Esophagus (tissue), 2 donors: ENCODE measurements around the gene MCOLN1. TPM values are rescaled to one million over a fixed set of nuclear protein-coding genes. Genes with fewer than 3 reads are reported as not detected.
"Not testable (repeated sequence)": the region's sequence is repeated elsewhere in the genome, so short reads cannot be mapped to it uniquely, and the experiment has no call there.

Experiments
- H3K27ac ChIP-seq, 2 donors: one replicate each; pipeline ENCODE4 v1.5.1; 2013; ENCODE audit warnings: low read depth in 2 of 2, mild to moderate bottlenecking in 2 of 2, inconsistent platforms in 1 of 2, low read length in 1 of 2, moderate library complexity in 1 of 2
- H3K27me3 ChIP-seq, 2 donors: one replicate each; pipeline ENCODE4 v1.6.1; 2013; ENCODE audit warnings: low read length in 2 of 2, control low read depth in 1 of 2, mild to moderate bottlenecking in 1 of 2; ENCODE audit not compliant: insufficient read depth in 2 of 2, control insufficient read depth in 1 of 2
- H3K36me3 ChIP-seq, 2 donors: one replicate each; pipeline ENCODE4 v1.6.1; 2013; ENCODE audit warnings: low read length in 1 of 2; ENCODE audit not compliant: control insufficient read depth in 2 of 2, insufficient read depth in 2 of 2
- H3K4me1 ChIP-seq, 2 donors: one replicate each; pipeline ENCODE4 v1.6.1; 2013; ENCODE audit warnings: low read length in 1 of 2; ENCODE audit not compliant: control insufficient read depth in 2 of 2, insufficient read depth in 2 of 2
- H3K4me3 ChIP-seq, 2 donors: one replicate each; pipeline ENCODE4 v1.5.1; 2013; ENCODE audit warnings: low read length in 2 of 2, mild to moderate bottlenecking in 2 of 2, low read depth in 1 of 2, moderate library complexity in 1 of 2
- H3K9me3 ChIP-seq, 2 donors: one replicate each; pipeline ENCODE4 v1.6.1; 2013; ENCODE audit warnings: mild to moderate bottlenecking in 2 of 2, low read depth in 1 of 2, low read length in 1 of 2, moderate library complexity in 1 of 2; ENCODE audit not compliant: control insufficient read depth in 2 of 2, insufficient read depth in 1 of 2
- WGBS, 2 donors: extraction: QIAGEN DNeasy Blood & Tissue Kit; methylation state at CpG; one replicate each; pipeline ENCODE4 v1.1.7; 2013; 5-methylcytosine and 5-hydroxymethylcytosine counted together
- polyA plus RNA-seq, 2 donors: library from polyadenylated mRNA; stranded (reverse); fragments of 200-250 nt; gene quantifications; one replicate each; pipeline ENCODE4 v1.2.3, GENCODE V29; 2013
- donor health status: healthy with polysubstance abuse.
- donor health status: Bipolar disorder and iron deficiency.

MCOLN1 gene
- polyA plus RNA-seq, 2 donors = 13.4 to 17.2 TPM

DNA sequence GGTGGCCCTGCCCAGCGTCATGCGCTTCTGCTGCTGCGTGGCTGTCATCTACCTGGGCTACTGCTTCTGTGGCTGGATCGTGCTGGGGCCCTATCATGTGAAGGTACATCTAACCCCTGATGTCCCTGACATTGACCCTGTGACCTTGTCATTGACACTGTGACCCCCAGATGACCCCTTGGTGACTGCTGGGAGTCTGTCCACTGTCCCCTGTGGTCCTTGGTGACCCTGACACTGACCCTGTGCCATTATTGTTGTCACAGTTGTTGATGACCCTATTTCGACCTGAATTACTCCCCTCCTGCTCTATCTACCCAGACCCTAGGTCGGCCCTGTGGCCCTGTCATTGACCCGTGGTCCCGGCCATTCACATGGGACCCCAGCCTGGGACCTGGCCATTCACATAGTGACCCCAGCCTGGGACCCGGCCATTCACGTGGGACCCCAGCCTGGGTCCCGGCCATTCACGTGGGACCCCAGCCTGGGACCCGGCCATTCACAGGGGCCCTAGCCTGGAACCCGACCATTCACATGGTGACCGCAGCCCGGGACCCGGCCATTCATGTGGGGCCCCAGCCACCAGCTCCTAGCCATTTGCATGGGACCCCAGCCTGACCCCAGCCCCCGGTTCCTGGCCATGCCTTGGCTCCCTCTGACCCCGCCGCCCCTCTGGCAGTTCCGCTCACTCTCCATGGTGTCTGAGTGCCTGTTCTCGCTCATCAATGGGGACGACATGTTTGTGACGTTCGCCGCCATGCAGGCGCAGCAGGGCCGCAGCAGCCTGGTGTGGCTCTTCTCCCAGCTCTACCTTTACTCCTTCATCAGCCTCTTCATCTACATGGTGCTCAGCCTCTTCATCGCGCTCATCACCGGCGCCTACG, 7.4 kb downstream of the MCOLN1 start:
- Histone ChIP-seq H3K27ac (no peak overlapping the region), H3K4me3 (no peak overlapping the region), H3K27me3 (no peaks in the 10 kb centered on the region), H3K36me3 (peaks cover 2 to 31% of the 10 kb centered on the region in 2 donors), H3K4me1 (peaks cover 0 to 6% of the 10 kb centered on the region in 2 donors), H3K9me3 (no peaks in the 10 kb centered on the region)
- 95% methylated on average over 33 of the region's 33 CpGs for WGBS, 2 donors

DNA sequence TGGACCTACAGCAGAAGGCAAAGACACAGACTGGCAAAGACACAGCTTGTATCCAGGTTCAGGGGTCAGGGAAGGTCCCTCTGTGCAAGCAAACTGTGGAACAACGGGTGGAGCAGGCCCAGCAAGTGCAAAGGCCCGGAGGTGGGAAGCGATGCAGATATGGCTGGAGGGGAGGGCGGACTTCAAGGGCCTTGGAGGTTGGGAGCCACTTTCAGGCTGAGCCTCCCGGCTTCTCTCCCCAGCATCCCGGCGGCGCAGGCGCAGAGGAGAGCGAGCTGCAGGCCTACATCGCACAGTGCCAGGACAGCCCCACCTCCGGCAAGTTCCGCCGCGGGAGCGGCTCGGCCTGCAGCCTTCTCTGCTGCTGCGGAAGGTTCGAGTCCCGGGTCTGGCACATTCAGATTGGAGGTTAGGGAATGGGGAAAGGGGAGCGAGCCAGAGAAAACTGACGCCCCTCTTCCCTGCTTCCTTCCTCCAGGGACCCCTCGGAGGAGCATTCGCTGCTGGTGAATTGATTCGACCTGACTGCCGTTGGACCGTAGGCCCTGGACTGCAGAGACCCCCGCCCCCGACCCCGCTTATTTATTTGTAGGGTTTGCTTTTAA, 11.0 kb downstream of the MCOLN1 start:
- Histone ChIP-seq H3K9me3 (no peaks in the 10 kb centered on the region), H3K27me3 (no peaks in the 10 kb centered on the region), H3K27ac (peak overlapping the region; percentile 78 to 83), H3K36me3 (peaks cover 0 to 14% of the 10 kb centered on the region in 2 donors), H3K4me1 (peaks cover 0 to 11% of the 10 kb centered on the region in 2 donors), H3K4me3 (peak overlapping the region; percentile 39 to 75)
- 25% methylated on average over 30 of the region's 30 CpGs for WGBS, 2 donors

DNA sequence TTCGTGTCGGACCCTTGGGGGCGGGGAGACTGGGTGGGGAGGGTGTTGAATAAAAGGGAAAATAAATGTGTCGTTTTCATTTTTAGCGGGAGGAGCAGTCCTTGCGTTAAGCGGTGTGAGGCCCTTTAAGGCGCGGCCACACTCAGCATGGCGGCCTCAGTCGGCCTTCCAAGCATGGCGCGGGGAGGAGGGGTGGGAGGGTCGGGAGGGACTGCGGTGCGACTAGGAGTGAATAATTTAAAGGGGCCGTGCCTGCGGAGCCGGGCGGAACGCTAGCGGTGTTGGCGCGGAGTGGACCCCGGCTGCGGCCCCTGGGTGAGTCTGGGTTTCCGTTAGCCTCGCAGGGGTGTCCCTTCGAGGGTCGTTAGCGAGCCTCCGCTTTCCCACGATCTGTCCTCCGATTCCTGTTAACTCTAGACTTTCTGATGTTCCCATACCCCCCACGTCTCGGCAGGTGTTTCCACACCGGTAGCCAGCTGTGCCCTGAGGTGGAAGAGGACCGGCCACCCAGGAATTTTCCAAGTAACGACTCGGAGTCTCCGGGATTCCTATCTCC, 11.6 kb downstream of the MCOLN1 start:
- peak overlapping the region; percentile 83 to 92 for H3K27ac ChIP-seq
- WGBS, 2 donors = 1% methylated on average over 41 of the region's 41 CpGs
- peak overlapping the region; percentile 75 to 100 for H3K4me3 ChIP-seq
- H3K27me3 ChIP-seq = no peaks in the 10 kb centered on the region
- no peaks in the 10 kb centered on the region for H3K9me3 ChIP-seq
- peaks cover 0 to 8% of the 10 kb centered on the region in 2 donors for H3K36me3 ChIP-seq
- H3K4me1 ChIP-seq = peaks cover 0 to 11% of the 10 kb centered on the region in 2 donors

DNA sequence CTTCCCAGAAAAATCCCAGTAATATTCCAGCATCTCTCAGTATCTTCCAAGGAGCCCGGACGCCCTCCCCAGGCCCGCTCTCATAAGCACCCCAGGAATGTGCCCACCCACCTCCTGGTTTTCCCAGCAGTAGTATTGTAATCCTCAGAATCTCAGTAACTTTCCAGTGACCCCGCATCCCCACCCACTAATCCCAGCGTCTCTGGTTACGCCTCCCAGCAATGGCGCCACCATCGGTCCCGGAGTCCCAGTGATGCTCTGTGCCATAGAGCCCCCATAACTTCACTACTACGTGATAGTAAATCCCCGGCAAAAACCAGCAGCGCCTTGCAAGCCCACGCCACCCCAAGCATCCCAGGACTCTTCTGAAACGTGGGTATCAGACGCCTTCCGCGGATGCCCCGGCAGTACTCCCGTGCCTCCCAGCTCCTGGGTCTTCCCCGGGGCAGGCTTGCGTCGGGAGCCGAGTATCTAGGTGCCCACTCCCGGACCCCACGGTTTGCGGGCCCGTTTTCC, 12.2 kb downstream of the MCOLN1 start:
- Histone ChIP-seq H3K36me3 (peaks cover 0 to 2% of the 10 kb centered on the region in 2 donors), H3K27me3 (no peaks in the 10 kb centered on the region), H3K4me1 (peaks cover 0 to 11% of the 10 kb centered on the region in 2 donors), H3K4me3 (peak overlapping the region; percentile 75 to 100), H3K27ac (peak overlapping the region; percentile 83 to 92), H3K9me3 (no peaks in the 10 kb centered on the region)
- 0% methylated on average over 27 of the region's 27 CpGs for WGBS, 2 donors

DNA sequence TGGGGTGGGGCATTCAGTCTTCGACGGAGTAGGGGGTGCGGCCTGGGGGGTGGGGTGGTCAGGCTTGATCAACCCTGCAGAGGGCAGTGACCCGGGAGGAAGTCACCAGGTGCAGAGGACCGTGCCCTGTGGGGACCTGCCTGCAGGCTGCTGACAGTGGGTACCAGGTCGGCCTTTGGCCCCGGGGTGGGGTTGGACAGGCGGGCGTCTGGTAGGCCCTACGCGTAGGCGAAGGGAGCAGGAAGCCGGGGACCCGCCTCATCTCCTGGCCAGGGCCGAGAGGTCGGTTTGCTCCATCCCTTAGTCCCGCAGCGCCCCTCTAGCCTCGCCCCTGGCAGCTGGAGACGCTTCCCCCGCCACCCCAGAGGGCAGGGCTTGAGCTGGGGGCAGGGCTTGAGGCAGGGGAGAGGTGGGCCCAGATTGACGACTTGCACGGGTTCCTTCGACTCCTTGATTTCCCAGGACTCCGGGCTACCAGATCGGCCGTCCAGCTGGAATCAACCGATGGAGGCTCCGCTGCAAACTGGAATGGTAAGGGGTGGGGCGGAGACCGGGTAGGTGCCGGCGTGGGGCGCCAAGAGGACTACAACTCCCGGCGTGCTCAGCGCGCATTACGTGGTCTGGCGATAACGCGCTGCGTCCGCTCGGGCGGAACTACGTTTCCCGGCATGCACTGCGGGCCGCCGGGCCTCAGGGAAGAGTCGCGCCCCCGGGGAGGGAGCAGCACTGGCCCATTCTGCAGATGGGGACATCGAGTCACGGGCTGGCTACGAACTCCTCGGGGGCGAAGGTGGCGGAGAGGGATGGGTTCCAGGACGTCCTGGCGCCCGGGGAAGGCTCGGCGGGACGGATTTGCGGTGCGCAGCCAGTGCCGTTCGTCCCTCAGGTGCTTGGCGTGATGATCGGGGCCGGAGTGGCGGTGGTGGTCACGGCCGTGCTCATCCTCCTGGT, 12.9 kb downstream of the MCOLN1 start, which contains the start of gene PNPLA6:
Gene PNPLA6 (plus strand): TSS at position 671 of the 951 bp plus-strand sequence. CDS start 72 bp downstream, at position 743.
- Histone ChIP-seq H3K9me3 (no peaks in the 10 kb centered on the region), H3K4me3 (peak within 1 kb of the TSS; percentile 75 to 100), H3K27me3 (no peaks in the 10 kb centered on the region), H3K4me1 (peaks cover 0 to 11% of the 10 kb centered on the region in 2 donors), H3K36me3 (peaks cover 0 to 6% of the 10 kb centered on the region in 2 donors), H3K27ac (peak within 1 kb of the TSS; percentile 83 to 92)
- 0 to 1% methylated on average over 67 to 76 of the region's 76 CpGs for WGBS, 2 donors

DNA sequence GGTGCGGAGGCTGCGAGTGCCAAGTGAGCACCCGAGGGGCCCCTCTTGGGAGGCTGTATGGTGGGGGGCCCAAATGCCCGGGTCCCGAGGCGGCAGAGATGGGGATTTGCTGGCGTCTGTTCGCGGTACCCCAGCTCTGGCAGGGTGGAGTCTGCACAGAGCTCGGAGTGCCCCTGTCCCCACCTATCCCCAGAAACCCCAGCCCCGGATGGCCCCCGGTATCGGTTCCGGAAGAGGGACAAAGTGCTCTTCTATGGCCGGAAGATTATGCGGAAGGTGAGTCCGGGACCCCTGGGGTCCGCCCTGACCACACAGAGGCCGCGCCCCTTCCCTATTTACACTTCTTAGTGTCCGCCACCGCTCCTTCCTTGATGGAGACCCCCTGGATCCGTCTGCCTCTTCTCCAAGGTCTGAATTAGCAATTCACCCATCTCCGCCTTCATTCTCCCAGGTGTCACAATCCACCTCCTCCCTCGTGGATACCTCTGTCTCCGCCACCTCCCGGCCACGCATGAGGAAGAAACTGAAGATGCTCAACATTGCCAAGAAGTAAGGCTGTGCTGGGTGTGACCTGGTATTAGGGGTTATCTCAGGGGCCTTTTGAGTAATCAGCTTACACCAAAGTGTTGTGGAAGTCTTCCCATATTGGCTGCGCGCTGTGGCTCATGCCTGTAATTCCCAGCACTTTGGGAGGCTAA, 13.7 kb downstream of the MCOLN1 start:
- Histone ChIP-seq H3K36me3 (peaks cover 0 to 13% of the 10 kb centered on the region in 2 donors), H3K27me3 (no peaks in the 10 kb centered on the region), H3K4me1 (peaks cover 0 to 11% of the 10 kb centered on the region in 2 donors), H3K9me3 (no peaks in the 10 kb centered on the region), H3K4me3 (peak overlapping the region; percentile 75 to 100), H3K27ac (peak overlapping the region; percentile 73 to 83)
- WGBS, 2 donors = 14 to 16% methylated on average over 27 to 30 of the region's 30 CpGs

DNA sequence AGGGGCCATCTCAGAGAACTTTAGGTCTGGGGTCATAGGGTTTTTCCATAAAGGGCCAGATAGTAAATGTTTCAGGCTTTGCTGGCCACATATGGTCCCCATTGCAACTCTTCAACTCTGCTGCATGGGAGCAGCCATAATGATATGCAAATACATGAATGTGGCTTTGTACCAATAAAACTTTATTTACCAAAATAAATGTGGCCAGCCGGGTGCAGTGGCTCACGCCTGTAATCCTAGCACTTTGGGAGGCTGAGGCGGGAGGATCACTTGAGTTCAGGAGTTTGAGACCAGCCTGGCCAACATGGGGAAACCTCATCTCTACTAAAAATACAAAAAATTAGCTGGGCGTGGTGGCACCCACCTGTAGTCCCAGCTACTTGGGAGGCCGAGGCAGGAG, 16.6 kb downstream of the MCOLN1 start:
- H3K27me3 ChIP-seq, H3K4me3 ChIP-seq, H3K9me3 ChIP-seq, H3K4me1 ChIP-seq, H3K27ac ChIP-seq: not testable (repeated sequence)
- H3K36me3 ChIP-seq = peaks cover 0 to 35% of the 10 kb centered on the region in 2 donors
- WGBS, 2 donors = 96 to 98% methylated on average over 5 of the region's 5 CpGs

DNA sequence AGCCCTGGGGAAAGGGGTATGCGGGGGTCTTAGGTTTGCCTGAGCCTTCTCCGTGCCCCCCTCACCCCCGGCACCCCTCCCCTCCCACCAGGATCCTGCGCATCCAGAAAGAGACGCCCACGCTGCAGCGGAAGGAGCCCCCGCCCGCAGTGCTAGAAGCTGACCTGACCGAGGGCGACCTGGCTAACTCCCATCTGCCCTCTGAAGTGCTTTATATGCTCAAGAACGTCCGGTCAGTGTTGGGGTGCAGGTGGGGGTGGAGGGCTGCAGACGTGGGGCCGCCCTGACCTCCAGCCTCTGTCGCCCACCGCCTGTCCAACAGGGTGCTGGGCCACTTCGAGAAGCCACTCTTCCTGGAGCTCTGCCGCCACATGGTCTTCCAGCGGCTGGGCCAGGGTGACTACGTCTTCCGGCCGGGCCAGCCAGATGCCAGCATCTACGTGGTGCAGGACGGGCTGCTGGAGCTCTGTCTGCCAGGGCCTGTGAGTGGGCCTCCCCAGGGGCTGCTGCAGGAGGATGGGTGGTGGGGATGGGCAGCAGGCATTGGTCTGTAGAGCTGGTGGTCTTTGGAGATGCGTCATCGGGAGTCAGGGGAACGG, 17.5 kb downstream of the MCOLN1 start:
- peaks cover 0 to 5% of the 10 kb centered on the region in 2 donors for H3K4me1 ChIP-seq
- peaks cover 0 to 35% of the 10 kb centered on the region in 2 donors for H3K36me3 ChIP-seq
- H3K9me3 ChIP-seq = no peaks in the 10 kb centered on the region
- WGBS, 2 donors = 96% methylated on average over 28 of the region's 28 CpGs
- no peak overlapping the region for H3K4me3 ChIP-seq
- H3K27me3 ChIP-seq = no peaks in the 10 kb centered on the region
- no peak overlapping the region for H3K27ac ChIP-seq
